ENCODE measurements around the gene DELE1. TPM values are rescaled to one million over a fixed set of nuclear protein-coding genes. Genes with fewer than 3 reads are reported as not detected.

Gene DELE1
- total RNA-seq, 4 donors from 2014 or later: 76.0 to 144 (median 96.0) TPM

DNA sequence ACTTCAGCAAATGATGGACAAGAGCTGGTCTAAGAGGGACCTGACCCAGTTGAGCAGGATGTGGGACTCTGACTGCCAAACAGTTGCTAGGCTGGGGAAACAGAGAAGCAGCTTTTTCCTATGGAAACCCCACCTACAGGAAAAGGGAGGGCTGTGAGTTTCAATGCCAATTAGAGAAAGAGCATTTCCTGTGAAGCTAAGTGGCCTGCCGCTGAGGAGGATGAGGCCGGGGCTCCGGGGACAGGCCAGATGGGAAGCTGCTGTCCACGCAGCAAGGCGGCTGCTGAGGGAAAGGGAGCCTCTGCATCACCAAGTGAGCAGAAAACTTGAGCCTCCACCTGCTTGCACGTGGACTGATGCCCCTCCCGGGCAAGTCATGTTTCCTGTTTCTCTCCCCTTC is 34.4 kb downstream of the DELE1 start, which contains the start of gene PCDH12:
Gene PCDH12, minus strand, starts transcription at position 90 of the 400 bp plus-strand sequence. CDS start 351 bp downstream, outside the sequence.
- H3K27ac ChIP-seq: peak within 1 kb of the TSS in 2 of 4 donors; percentile 32 to 49
- H3K36me3 ChIP-seq: no peaks in the 10 kb centered on the region
- no peaks in the 10 kb centered on the region for H3K27me3 ChIP-seq
- TF ChIP-seq, protein P1, sequence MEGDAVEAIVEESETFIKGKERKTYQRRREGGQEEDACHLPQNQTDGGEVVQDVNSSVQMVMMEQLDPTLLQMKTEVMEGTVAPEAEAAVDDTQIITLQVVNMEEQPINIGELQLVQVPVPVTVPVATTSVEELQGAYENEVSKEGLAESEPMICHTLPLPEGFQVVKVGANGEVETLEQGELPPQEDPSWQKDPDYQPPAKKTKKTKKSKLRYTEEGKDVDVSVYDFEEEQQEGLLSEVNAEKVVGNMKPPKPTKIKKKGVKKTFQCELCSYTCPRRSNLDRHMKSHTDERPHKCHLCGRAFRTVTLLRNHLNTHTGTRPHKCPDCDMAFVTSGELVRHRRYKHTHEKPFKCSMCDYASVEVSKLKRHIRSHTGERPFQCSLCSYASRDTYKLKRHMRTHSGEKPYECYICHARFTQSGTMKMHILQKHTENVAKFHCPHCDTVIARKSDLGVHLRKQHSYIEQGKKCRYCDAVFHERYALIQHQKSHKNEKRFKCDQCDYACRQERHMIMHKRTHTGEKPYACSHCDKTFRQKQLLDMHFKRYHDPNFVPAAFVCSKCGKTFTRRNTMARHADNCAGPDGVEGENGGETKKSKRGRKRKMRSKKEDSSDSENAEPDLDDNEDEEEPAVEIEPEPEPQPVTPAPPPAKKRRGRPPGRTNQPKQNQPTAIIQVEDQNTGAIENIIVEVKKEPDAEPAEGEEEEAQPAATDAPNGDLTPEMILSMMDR (IDR thresholded peaks at IDR 0.05): no peak
- no peak for TF ChIP-seq POLR2A (IDR thresholded peaks at IDR 0.05)
- H3K4me1 ChIP-seq: peaks cover 0 to 11% (median 2%) of the 10 kb centered on the region in 4 donors
- peak within 1 kb of the TSS in 2 of 4 donors; percentile 2 to 16 for H3K4me3 ChIP-seq
- no peaks in the 10 kb centered on the region for H3K9me3 ChIP-seq
- peak in 1 of 3 donors; percentile 39 for DNase-seq

DNA sequence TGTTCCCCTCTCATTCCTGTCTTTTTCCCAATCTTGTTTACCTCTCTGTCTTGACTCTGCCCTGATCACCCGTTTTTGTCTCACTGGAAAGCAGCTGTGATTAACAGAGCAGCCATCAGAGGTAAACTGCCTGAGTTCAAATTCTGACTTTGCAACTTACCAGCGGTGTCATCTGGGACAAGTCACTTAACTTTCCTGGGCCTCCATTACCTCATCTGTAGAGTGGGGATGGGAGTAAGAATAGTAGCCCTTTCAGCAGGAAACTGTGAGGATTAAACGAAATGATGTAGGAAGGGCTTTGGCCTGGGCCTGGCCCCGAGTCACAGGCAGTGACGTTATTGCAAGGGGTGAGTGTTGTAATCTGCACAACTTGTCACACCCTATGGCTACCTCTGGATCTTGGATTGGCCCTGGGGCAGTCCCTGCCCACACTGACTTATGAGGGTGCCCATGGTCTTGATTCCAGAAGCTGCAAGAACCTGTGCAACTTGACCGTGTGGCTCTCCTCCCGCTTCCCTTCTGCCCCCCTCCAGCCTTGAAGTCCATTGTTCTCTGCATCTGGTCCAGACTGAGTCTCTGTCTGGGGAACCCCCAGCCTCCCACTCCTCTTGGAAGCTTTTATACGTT is 35.0 kb downstream of the DELE1 start:
- peak in 1 of 3 donors; percentile 26 for DNase-seq
- no peak for TF ChIP-seq POLR2A (IDR thresholded peaks at IDR 0.05)
- TF ChIP-seq, protein P1 (IDR thresholded peaks at IDR 0.05): no peak
- no peaks in the 10 kb centered on the region for H3K9me3 ChIP-seq
- no peaks in the 10 kb centered on the region for H3K36me3 ChIP-seq
- H3K4me1 ChIP-seq: peaks cover 0 to 11% (median 2%) of the 10 kb centered on the region in 4 donors
- H3K4me3 ChIP-seq: no peak overlapping the region
- H3K27ac ChIP-seq: peak overlapping the region in 2 of 4 donors; percentile 32 to 34
- H3K27me3 ChIP-seq: no peaks in the 10 kb centered on the region

DNA sequence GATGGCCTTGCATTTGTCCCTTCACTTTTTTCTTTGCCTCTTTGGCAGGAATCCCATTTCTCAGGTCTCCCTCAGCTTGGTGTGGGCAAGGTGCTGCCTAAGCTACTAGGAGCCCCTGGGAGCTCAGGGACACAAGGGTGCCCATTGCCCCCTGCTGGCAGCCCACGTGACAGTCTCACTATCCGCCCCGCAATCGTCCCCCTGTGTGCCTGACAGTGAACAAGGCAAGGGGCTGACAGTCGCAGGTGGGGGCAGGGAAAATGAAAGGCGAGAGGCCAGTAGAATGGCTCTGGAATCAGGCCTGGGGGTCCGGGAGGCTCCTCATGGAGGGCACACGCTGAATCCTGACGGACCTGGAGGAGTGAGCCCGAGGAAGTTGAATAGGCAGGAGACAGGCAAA is 36.3 kb downstream of the DELE1 start:
- DNase-seq: peak in 1 of 3 donors; percentile 50
- peaks cover 0 to 11% (median 2%) of the 10 kb centered on the region in 4 donors for H3K4me1 ChIP-seq

DNA sequence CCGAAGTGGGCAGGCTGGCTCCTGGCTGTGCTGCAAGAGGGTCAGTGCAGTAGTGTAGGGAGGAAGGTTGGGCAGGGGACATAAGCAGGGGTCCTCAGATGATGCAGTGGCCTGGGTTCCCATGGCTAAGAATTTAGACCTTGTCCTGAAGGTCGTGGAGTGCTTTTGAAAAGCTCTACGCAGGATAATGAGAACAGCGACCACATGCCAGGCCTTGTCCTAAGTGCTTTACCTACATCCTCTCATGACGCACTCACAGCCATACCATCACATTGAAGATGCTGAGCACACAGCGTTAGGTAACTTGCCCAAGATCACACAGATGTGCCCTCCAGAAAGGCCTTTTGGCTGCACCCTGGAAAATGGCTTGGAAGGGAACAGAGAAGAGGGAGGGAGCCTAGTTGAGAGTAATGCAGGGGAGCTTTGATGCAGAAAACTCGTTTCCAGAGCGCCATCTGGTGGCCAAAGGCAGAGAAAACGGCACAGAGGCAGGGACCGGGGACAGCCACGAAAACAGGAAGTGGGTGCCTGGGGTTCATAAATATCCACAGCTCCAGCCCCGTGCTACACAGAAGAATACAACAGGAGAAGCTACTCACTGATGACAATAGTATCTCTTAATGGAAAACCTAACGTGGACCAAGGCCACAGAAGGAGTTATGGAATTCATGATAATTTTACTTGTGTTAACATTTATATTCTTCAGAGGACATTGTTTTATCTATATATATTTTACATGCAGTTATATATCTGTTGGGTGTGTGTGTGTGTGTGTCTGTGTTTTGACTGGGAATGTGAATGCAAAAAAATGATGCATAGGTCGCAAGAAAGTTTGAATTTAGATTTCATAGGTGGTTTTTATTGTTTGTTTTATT is 37.0 kb downstream of the DELE1 start:
- H3K27ac ChIP-seq: peak overlapping the region in 2 of 4 donors; percentile 35 to 47

More for the DNA sequence above, 36.3 kb downstream of the DELE1 start:
- Histone ChIP-seq H3K27me3 (no peaks in the 10 kb centered on the region), H3K4me3 (no peak overlapping the region), H3K36me3 (no peaks in the 10 kb centered on the region), H3K9me3 (no peaks in the 10 kb centered on the region), H3K27ac (peak overlapping the region in 1 of 4 donors; percentile 9)
- no peak for TF ChIP-seq POLR2A (IDR thresholded peaks at IDR 0.05)
- TF ChIP-seq, protein P1 (IDR thresholded peaks at IDR 0.05): peak in 3 of 6 experiments; percentile 15 to 25 (median 23)

DNA sequence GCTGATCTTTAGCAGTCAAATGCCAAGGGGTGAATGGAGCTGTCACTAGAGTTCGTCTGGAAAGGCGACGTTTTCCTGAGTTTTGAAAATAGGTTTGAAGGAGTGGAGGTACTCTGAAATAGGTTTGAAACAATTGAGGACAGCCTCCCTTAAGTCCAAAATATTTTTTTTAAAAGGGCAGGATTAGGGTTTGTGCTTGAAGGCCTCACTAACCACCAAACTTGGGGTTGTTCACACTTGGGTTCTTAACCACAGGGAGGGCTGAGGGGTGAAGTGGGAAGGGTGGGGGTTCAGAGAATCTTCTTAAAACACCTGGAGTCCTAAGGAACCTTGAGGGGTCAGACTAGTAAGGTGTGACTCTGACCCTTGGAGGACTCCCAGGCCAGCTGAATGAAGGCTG is 37.8 kb downstream of the DELE1 start:
- Histone ChIP-seq H3K9me3 (no peaks in the 10 kb centered on the region), H3K4me3 (no peak overlapping the region), H3K4me1 (peaks cover 0 to 11% (median 2%) of the 10 kb centered on the region in 4 donors), H3K36me3 (no peaks in the 10 kb centered on the region), H3K27me3 (no peaks in the 10 kb centered on the region), H3K27ac (peak overlapping the region in 1 of 4 donors; percentile 47)
- no peak for DNase-seq
- TF ChIP-seq, protein P1 (IDR thresholded peaks at IDR 0.05): no peak
- TF ChIP-seq POLR2A (IDR thresholded peaks at IDR 0.05): no peak

More for the DNA sequence above, 37.0 kb downstream of the DELE1 start:
- H3K4me3 ChIP-seq: no peak overlapping the region
- H3K36me3 ChIP-seq: no peaks in the 10 kb centered on the region
- peak; percentile 88 to 96 (median 88) for DNase-seq
- TF ChIP-seq POLR2A (IDR thresholded peaks at IDR 0.05): no peak
- TF ChIP-seq, protein P1 (IDR thresholded peaks at IDR 0.05): peak; percentile 75 to 92 (median 88)
- no peaks in the 10 kb centered on the region for H3K27me3 ChIP-seq
- no peaks in the 10 kb centered on the region for H3K9me3 ChIP-seq
- peaks cover 0 to 11% (median 2%) of the 10 kb centered on the region in 4 donors for H3K4me1 ChIP-seq
